IPS-20b (cell line): ENCODE data around the gene CDC7.

Experiments used
- H3K27ac ChIP-seq: one replicate; pipeline ENCODE4 v1.5.1; 2013; ENCODE audit warnings: low read length
- H3K27me3 ChIP-seq: 2 replicates; pipeline ENCODE4 v1.6.1; 2013; ENCODE audit warnings: mild to moderate bottlenecking, low read length, inconsistent platforms; ENCODE audit not compliant: insufficient read depth
- H3K36me3 ChIP-seq: 2 replicates; pipeline ENCODE4 v1.6.1; 2013; ENCODE audit warnings: low read depth, mild to moderate bottlenecking, inconsistent platforms, low read length, moderate library complexity; ENCODE audit not compliant: insufficient read depth
- H3K4me1 ChIP-seq: 2 replicates; pipeline ENCODE4 v1.6.1; 2013; ENCODE audit warnings: mild to moderate bottlenecking, control low read depth, inconsistent platforms, low read length, moderate library complexity; ENCODE audit not compliant: insufficient read depth
- H3K4me3 ChIP-seq: 2 replicates; pipeline ENCODE4 v1.5.1; 2013; ENCODE audit warnings: mild to moderate bottlenecking, low read length, inconsistent platforms
- H3K9ac ChIP-seq: 2 replicates; pipeline ENCODE4 v1.6.1; 2013; ENCODE audit warnings: low read depth, mild to moderate bottlenecking, inconsistent platforms, low read length, moderate library complexity
- H3K9me3 ChIP-seq: 2 replicates; pipeline ENCODE4 v1.6.1; 2013; ENCODE audit warnings: mild to moderate bottlenecking, low read depth, low read length, inconsistent platforms; ENCODE audit not compliant: insufficient read depth

The CDC7 gene

GRCh38 chr1:91499904-91500755 is 521 bp upstream of the CDC7 start:
- H3K27ac ChIP-seq, result peak overlapping the region; percentile 89
- H3K27me3 ChIP-seq, result peaks cover 3% of the 10 kb centered on the region; the same call in 1 of the 2 replicates
- H3K4me3 ChIP-seq, result peak overlapping the region; percentile 84
- H3K4me1 ChIP-seq, result peaks cover 24% of the 10 kb centered on the region
- H3K9ac ChIP-seq, result peak overlapping the region; percentile 96
- peaks cover 8% of the 10 kb centered on the region; the same call in 1 of the 2 replicates for H3K36me3 ChIP-seq
- H3K9me3 ChIP-seq, result no peaks in the 10 kb centered on the region

GRCh38 chr1:91501523-91501851 is 836 bp downstream of the CDC7 start:
- H3K4me3 ChIP-seq, result peak overlapping the region; percentile 84
- H3K27ac ChIP-seq, result peak overlapping the region; percentile 89
- no peaks in the 10 kb centered on the region for H3K9me3 ChIP-seq
- H3K4me1 ChIP-seq, result peaks cover 36% of the 10 kb centered on the region
- H3K9ac ChIP-seq, result peak overlapping the region; percentile 96
- peaks cover 3% of the 10 kb centered on the region; the same call in 1 of the 2 replicates for H3K27me3 ChIP-seq
- H3K36me3 ChIP-seq, result peaks cover 11% of the 10 kb centered on the region; the same call in 1 of the 2 replicates

- H3K27ac ChIP-seq, result peak overlapping the region; percentile 89
- H3K36me3 ChIP-seq, result peaks cover 13% of the 10 kb centered on the region; the same call in 1 of the 2 replicates
Observed at GRCh38 chr1:91501971-91502671, 1.5 kb downstream of the CDC7 start.

GRCh38 chr1:91502672-91503184 is 2.1 kb downstream of the CDC7 start:
- Histone ChIP-seq H3K27me3 (peaks cover 3% of the 10 kb centered on the region; the same call in 1 of the 2 replicates), H3K9ac (peak overlapping the region; percentile 96; the same call in 1 of the 2 replicates), H3K36me3 (peaks cover 17% of the 10 kb centered on the region; the same call in 1 of the 2 replicates), H3K4me1 (peaks cover 36% of the 10 kb centered on the region), H3K27ac (no peak overlapping the region), H3K9me3 (no peaks in the 10 kb centered on the region), H3K4me3 (peak overlapping the region; percentile 84)

More at GRCh38 chr1:91501971-91502671, 1.5 kb downstream of the CDC7 start:
- peaks cover 36% of the 10 kb centered on the region for H3K4me1 ChIP-seq
- peak overlapping the region; percentile 96 for H3K9ac ChIP-seq
- H3K27me3 ChIP-seq, result peaks cover 3% of the 10 kb centered on the region; the same call in 1 of the 2 replicates
- no peaks in the 10 kb centered on the region for H3K9me3 ChIP-seq
- H3K4me3 ChIP-seq, result peak overlapping the region; percentile 84

- Histone ChIP-seq H3K27ac (no peak overlapping the region), H3K4me3 (peak overlapping the region; percentile 84; the same call in 1 of the 2 replicates), H3K9me3 (no peaks in the 10 kb centered on the region), H3K9ac (no peak overlapping the region), H3K36me3 (peaks cover 24% of the 10 kb centered on the region; the same call in 1 of the 2 replicates), H3K27me3 (peaks cover 3% of the 10 kb centered on the region; the same call in 1 of the 2 replicates), H3K4me1 (peaks cover 36% of the 10 kb centered on the region)
Observed at GRCh38 chr1:91503332-91503900, 2.8 kb downstream of the CDC7 start.

GRCh38 chr1:91503975-91504530 is 3.4 kb downstream of the CDC7 start:
- no peak overlapping the region for H3K9ac ChIP-seq
- no peak overlapping the region for H3K4me3 ChIP-seq
- peaks cover 31% of the 10 kb centered on the region for H3K36me3 ChIP-seq
- H3K27ac ChIP-seq, result no peak overlapping the region
- H3K9me3 ChIP-seq, result no peaks in the 10 kb centered on the region
- H3K4me1 ChIP-seq, result peaks cover 36% of the 10 kb centered on the region
- H3K27me3 ChIP-seq, result peaks cover 3% of the 10 kb centered on the region; the same call in 1 of the 2 replicates

- Histone ChIP-seq H3K4me1 (peaks cover 29% of the 10 kb centered on the region), H3K36me3 (peaks cover 41% of the 10 kb centered on the region), H3K9me3 (no peaks in the 10 kb centered on the region), H3K27me3 (no peaks in the 10 kb centered on the region), H3K9ac (0 out of 2 replicates have a peak overlapping the region, but pooled peaks have one; percentile 1), H3K27ac (no peak overlapping the region), H3K4me3 (0 out of 2 replicates have a peak overlapping the region, but pooled peaks have one; percentile 15)
Observed at GRCh38 chr1:91505086-91505485, 4.4 kb downstream of the CDC7 start.

- Histone ChIP-seq H3K36me3 (peaks cover 51% of the 10 kb centered on the region), H3K9me3 (no peaks in the 10 kb centered on the region), H3K4me1 (peaks cover 26% of the 10 kb centered on the region), H3K9ac (no peak overlapping the region), H3K27me3 (no peaks in the 10 kb centered on the region), H3K4me3 (no peak overlapping the region), H3K27ac (no peak overlapping the region)
Observed at GRCh38 chr1:91506071-91506470, 5.4 kb downstream of the CDC7 start.

- no peaks in the 10 kb centered on the region for H3K27me3 ChIP-seq
- H3K4me1 ChIP-seq, result peaks cover 24% of the 10 kb centered on the region
- no peak overlapping the region for H3K4me3 ChIP-seq
- H3K9ac ChIP-seq, result no peak overlapping the region
- H3K27ac ChIP-seq, result no peak overlapping the region
- no peaks in the 10 kb centered on the region for H3K9me3 ChIP-seq
- peaks cover 63% of the 10 kb centered on the region for H3K36me3 ChIP-seq
Observed at GRCh38 chr1:91507328-91507727, 6.7 kb downstream of the CDC7 start.

- Histone ChIP-seq H3K4me1 (peaks cover 6% of the 10 kb centered on the region; the same call in 1 of the 2 replicates), H3K36me3 (peaks cover 87% of the 10 kb centered on the region), H3K9ac (no peak overlapping the region), H3K4me3 (no peak overlapping the region), H3K9me3 (no peaks in the 10 kb centered on the region), H3K27ac (no peak overlapping the region), H3K27me3 (no peaks in the 10 kb centered on the region)
Observed at GRCh38 chr1:91510754-91511153, 10.1 kb downstream of the CDC7 start.

GRCh38 chr1:91511386-91511785 is 10.7 kb downstream of the CDC7 start:
- peaks cover 93% of the 10 kb centered on the region for H3K36me3 ChIP-seq
- H3K9me3 ChIP-seq, result no peaks in the 10 kb centered on the region
- H3K9ac ChIP-seq, result no peak overlapping the region
- no peak overlapping the region for H3K27ac ChIP-seq
- no peaks in the 10 kb centered on the region for H3K27me3 ChIP-seq
- H3K4me1 ChIP-seq, result no peaks in the 10 kb centered on the region
- no peak overlapping the region for H3K4me3 ChIP-seq
